CD4-positive, alpha-beta memory T cell (primary cell): ENCODE results near the gene NEDD1. TPM values are rescaled to one million over a fixed set of nuclear protein-coding genes. Genes with fewer than 3 reads are reported as not detected.

Experiments
- CTCF ChIA-PET: fragments of 350-600 bp; sonication (Branson Sonifier 250); formaldehyde crosslinking; loops from one replicate; lab custom pipeline; 2021; ENCODE audit warnings: inconsistent platforms; ENCODE audit not compliant: partially characterized antibody; lab: Charles Lee
- POLR2A ChIA-PET: fragments of 350-600 bp; sonication (Branson Sonifier 250); formaldehyde crosslinking; loops from one replicate; lab custom pipeline; 2021; ENCODE audit not compliant: partially characterized antibody; lab: Charles Lee
- DNase-seq, 5 donors: peaks; one replicate each; pipeline versions ENCODE4 v3.0.0 to v3.0.0-alpha.2; 2020 to 2022; ENCODE audit warnings: mixed read lengths in 1 of 5
- H3K27ac ChIP-seq: one replicate; pipeline ENCODE4 v1.7.0; 2013; ENCODE audit warnings: low read depth, low read length
- H3K27me3 ChIP-seq: 2 replicates; pipeline ENCODE4 v1.7.0; 2013; ENCODE audit warnings: mild to moderate bottlenecking, low read length, moderate library complexity; ENCODE audit not compliant: insufficient read depth
- H3K36me3 ChIP-seq: 2 replicates; pipeline ENCODE4 v1.7.0; 2013; ENCODE audit warnings: mild to moderate bottlenecking, low read length, moderate library complexity; ENCODE audit not compliant: insufficient read depth
- H3K4me1 ChIP-seq: 2 replicates; pipeline ENCODE4 v1.7.0; 2013; ENCODE audit warnings: mild to moderate bottlenecking, low read length, moderate library complexity; ENCODE audit not compliant: insufficient read depth
- H3K4me3 ChIP-seq, 2 donors: one replicate each; pipeline ENCODE4 v1.7.0; 2013; ENCODE audit warnings: low read length in 2 of 2, mild to moderate bottlenecking in 1 of 2
- H3K9me3 ChIP-seq, 2 donors: one replicate each; pipeline ENCODE4 v1.7.0; 2013; ENCODE audit warnings: low read length in 2 of 2, control low read depth in 1 of 2; ENCODE audit not compliant: control insufficient read depth in 1 of 2
- H3K27ac Mint-ChIP-seq, 7 donors: one replicate each; pipeline ENCODE4 v1.8.0; 2020 to 2021; ENCODE audit warnings: mixed read lengths in 7 of 7, mild to moderate bottlenecking in 6 of 7, inconsistent platforms in 3 of 7, moderate library complexity in 3 of 7
- H3K27me3 Mint-ChIP-seq, 2 donors: one replicate each; pipeline ENCODE4 v1.8.0; 2020 to 2021; ENCODE audit warnings: mixed read lengths in 2 of 2
- H3K36me3 Mint-ChIP-seq, 2 donors: one replicate each; pipeline ENCODE4 v1.8.0; 2020 to 2021; ENCODE audit warnings: mixed read lengths in 2 of 2, inconsistent platforms in 1 of 2, mild to moderate bottlenecking in 1 of 2
- H3K4me1 Mint-ChIP-seq, 4 donors: one replicate each; pipeline ENCODE4 v1.8.0; 2020 to 2021; ENCODE audit warnings: mixed read lengths in 4 of 4, mild to moderate bottlenecking in 1 of 4
- H3K4me3 Mint-ChIP-seq, 8 donors: one replicate each; pipeline ENCODE4 v1.8.0; 2020 to 2021; ENCODE audit warnings: mixed read lengths in 8 of 8, mild to moderate bottlenecking in 7 of 8, moderate library complexity in 6 of 8, inconsistent platforms in 3 of 8
- H3K9me3 Mint-ChIP-seq, 8 donors: one replicate each; pipeline ENCODE4 v1.8.0; 2020 to 2021; ENCODE audit warnings: mixed read lengths in 8 of 8, mild to moderate bottlenecking in 5 of 8, inconsistent platforms in 3 of 8, moderate library complexity in 1 of 8
- intact Hi-C: fragments of 100-400 bp; cut with micrococcal nuclease; formaldehyde crosslinking; loops from one replicate; pipeline ENCODE4 v1.15.1; 2023
- polyA plus RNA-seq, 2 donors: library from polyadenylated mRNA; unstranded; fragments of 300-500 nt; fragmentation: Illumina TruSeq; gene quantifications; one replicate each; pipeline ENCODE4 v1.2.3, GENCODE V29; 2021
- total RNA-seq, 2 experiments: library from RNA; stranded (reverse); gene quantifications; one replicate each; pipeline ENCODE4 v1.2.3, GENCODE V29; 2021

NEDD1 gene
- total RNA-seq = 10 to 100 TPM; 24.6 to 27.9 TPM
- polyA plus RNA-seq = 10 to 100 TPM; 34.5 to 34.8 TPM

- Histone ChIP-seq H3K4me3 (peak within 1 kb of the TSS; percentile 80 to 97), H3K4me1 (peaks cover 46% of the 10 kb centered on the region), H3K27ac (peak within 1 kb of the TSS; percentile 96), H3K9me3 (no peaks in the 10 kb centered on the region), H3K36me3 (no peaks in the 10 kb centered on the region), H3K27me3 (no peaks in the 10 kb centered on the region)
- H3K9me3 Mint-ChIP-seq = no peaks in the 10 kb centered on the region
- H3K4me3 Mint-ChIP-seq = peak within 1 kb of the TSS; percentile 93 to 98 (median 96)
- ChIA-PET CTCF (interaction anchor here (1.0 kb wide), 2 partner anchors 19 to 80 kb away, joined by 3 read pairs; no protein-coding TSS in a partner anchor), POLR2A (interaction anchor here (0.5 to 2.2 kb wide), 8 partner anchors 16 to 1607 kb away, joined by 3 to 11 read pairs (median 3); partner anchors contain the start of genes AMDHD1, CCDC38, CFAP54 and METAP2)
- peaks cover 0 to 2% of the 10 kb centered on the region in 2 donors for H3K27me3 Mint-ChIP-seq
- H3K27ac Mint-ChIP-seq = peak within 1 kb of the TSS; percentile 94 to 99 (median 99)
- H3K36me3 Mint-ChIP-seq = peaks cover 0 to 17% of the 10 kb centered on the region in 2 donors
- H3K4me1 Mint-ChIP-seq = peaks cover 37 to 55% (median 44%) of the 10 kb centered on the region in 4 donors
- intact Hi-C loops = loop anchor here (1.0 to 5.0 kb wide), 8 partner anchors 80 to 1690 kb away; partner anchors contain the start of genes AMDHD1, CCDC38, FGD6 and LTA4H
- DNase-seq = peak; percentile 81 to 86 (median 82)
Measured at GRCh38 chr12:96906849-96907670, at the start of gene NEDD1. TSS of gene NEDD1 (plus strand) at chr12:96907257. CDS start at chr12:96909760, 2,503 bp downstream.

GRCh38 chr12:96858162-96858561 lies 48.9 kb upstream of the NEDD1 start:
- Mint-ChIP-seq H3K27me3 (peaks cover 14 to 21% of the 10 kb centered on the region in 2 donors), H3K9me3 (peaks cover 0 to 13% (median 4%) of the 10 kb centered on the region in 8 donors), H3K36me3 (no peaks in the 10 kb centered on the region), H3K27ac (no peak overlapping the region), H3K4me1 (no peaks in the 10 kb centered on the region), H3K4me3 (no peak overlapping the region)
- Histone ChIP-seq H3K4me3 (no peak overlapping the region), H3K27me3 (no peaks in the 10 kb centered on the region), H3K9me3 (no peaks in the 10 kb centered on the region), H3K36me3 (no peaks in the 10 kb centered on the region), H3K4me1 (no peaks in the 10 kb centered on the region), H3K27ac (no peak overlapping the region)
- intact Hi-C loops = no loop called here
- DNase-seq = no peak
- ChIA-PET CTCF (no interaction called here), POLR2A (no interaction called here)

- H3K27ac Mint-ChIP-seq = no peak overlapping the region
Measured at GRCh38 chr12:96861656-96862055, 45.4 kb upstream of the NEDD1 start.

GRCh38 chr12:96862326-96862725 lies 44.7 kb upstream of the NEDD1 start:
- H3K9me3 ChIP-seq = no peaks in the 10 kb centered on the region
- intact Hi-C loops = no loop called here
- H3K27me3 Mint-ChIP-seq = peaks cover 19 to 22% of the 10 kb centered on the region in 2 donors
- no peak for DNase-seq
- no peaks in the 10 kb centered on the region for H3K36me3 Mint-ChIP-seq
- H3K4me1 Mint-ChIP-seq = no peaks in the 10 kb centered on the region
- no peak overlapping the region for H3K4me3 ChIP-seq
- H3K27me3 ChIP-seq = no peaks in the 10 kb centered on the region
- H3K27ac Mint-ChIP-seq = no peak overlapping the region
- ChIA-PET POLR2A (no interaction called here), CTCF (no interaction called here)
- H3K9me3 Mint-ChIP-seq = peaks cover 0 to 6% (median 3%) of the 10 kb centered on the region in 8 donors
- no peaks in the 10 kb centered on the region for H3K36me3 ChIP-seq
- no peak overlapping the region for H3K4me3 Mint-ChIP-seq
- no peaks in the 10 kb centered on the region for H3K4me1 ChIP-seq
- no peak overlapping the region for H3K27ac ChIP-seq

More at GRCh38 chr12:96861656-96862055, 45.4 kb upstream of the NEDD1 start:
- intact Hi-C loops = no loop called here
- no peaks in the 10 kb centered on the region for H3K36me3 ChIP-seq
- no peak for DNase-seq
- Mint-ChIP-seq H3K4me1 (no peaks in the 10 kb centered on the region), H3K4me3 (no peak overlapping the region), H3K36me3 (no peaks in the 10 kb centered on the region), H3K27me3 (peaks cover 21 to 24% of the 10 kb centered on the region in 2 donors), H3K9me3 (peaks cover 0 to 12% (median 3%) of the 10 kb centered on the region in 8 donors)
- POLR2A ChIA-PET = no interaction called here
- no peaks in the 10 kb centered on the region for H3K4me1 ChIP-seq
- no peak overlapping the region for H3K27ac ChIP-seq
- H3K4me3 ChIP-seq = no peak overlapping the region
- no peaks in the 10 kb centered on the region for H3K27me3 ChIP-seq
- H3K9me3 ChIP-seq = no peaks in the 10 kb centered on the region
- CTCF ChIA-PET = no interaction called here

GRCh38 chr12:96864335-96864734 lies 42.7 kb upstream of the NEDD1 start:
- intact Hi-C loops = no loop called here
- H3K4me1 Mint-ChIP-seq = no peaks in the 10 kb centered on the region
- no peaks in the 10 kb centered on the region for H3K4me1 ChIP-seq
- POLR2A ChIA-PET = no interaction called here
- DNase-seq = no peak
- no peak overlapping the region for H3K27ac ChIP-seq
- no peaks in the 10 kb centered on the region for H3K36me3 Mint-ChIP-seq
- peaks cover 18 to 26% of the 10 kb centered on the region in 2 donors for H3K27me3 Mint-ChIP-seq
- CTCF ChIA-PET = no interaction called here
- H3K4me3 ChIP-seq = no peak overlapping the region
- H3K9me3 Mint-ChIP-seq = peaks cover 0 to 3% (median 0%) of the 10 kb centered on the region in 8 donors
- no peaks in the 10 kb centered on the region for H3K9me3 ChIP-seq
- no peak overlapping the region for H3K27ac Mint-ChIP-seq
- no peak overlapping the region for H3K4me3 Mint-ChIP-seq
- H3K36me3 ChIP-seq = no peaks in the 10 kb centered on the region
- H3K27me3 ChIP-seq = no peaks in the 10 kb centered on the region

- Mint-ChIP-seq H3K4me3 (no peak overlapping the region), H3K27ac (no peak overlapping the region), H3K9me3 (peaks cover 0 to 2% (median 0%) of the 10 kb centered on the region in 8 donors), H3K36me3 (no peaks in the 10 kb centered on the region), H3K27me3 (peaks cover 20 to 28% of the 10 kb centered on the region in 2 donors), H3K4me1 (no peaks in the 10 kb centered on the region)
- Histone ChIP-seq H3K4me1 (no peaks in the 10 kb centered on the region), H3K27ac (no peak overlapping the region), H3K27me3 (no peaks in the 10 kb centered on the region), H3K9me3 (no peaks in the 10 kb centered on the region), H3K4me3 (no peak overlapping the region), H3K36me3 (no peaks in the 10 kb centered on the region)
- no peak for DNase-seq
- ChIA-PET POLR2A (no interaction called here), CTCF (no interaction called here)
- intact Hi-C loops = no loop called here
Measured at GRCh38 chr12:96866801-96867590, 40.1 kb upstream of the NEDD1 start.

- H3K4me1 Mint-ChIP-seq = no peaks in the 10 kb centered on the region
- Histone ChIP-seq H3K4me3 (no peak overlapping the region), H3K27me3 (no peaks in the 10 kb centered on the region), H3K9me3 (no peaks in the 10 kb centered on the region), H3K4me1 (no peaks in the 10 kb centered on the region), H3K27ac (no peak overlapping the region), H3K36me3 (no peaks in the 10 kb centered on the region)
- intact Hi-C loops = no loop called here
- peaks cover 20 to 22% of the 10 kb centered on the region in 2 donors for H3K27me3 Mint-ChIP-seq
- H3K27ac Mint-ChIP-seq = no peak overlapping the region
- no peak for DNase-seq
- ChIA-PET CTCF (no interaction called here), POLR2A (no interaction called here)
- H3K9me3 Mint-ChIP-seq = peaks cover 0 to 2% (median 0%) of the 10 kb centered on the region in 8 donors
- no peak overlapping the region for H3K4me3 Mint-ChIP-seq
- H3K36me3 Mint-ChIP-seq = no peaks in the 10 kb centered on the region
Measured at GRCh38 chr12:96870946-96871345, 36.1 kb upstream of the NEDD1 start.
